ENCODE data around the gene CDC42BPA. TPM values are rescaled to one million over a fixed set of nuclear protein-coding genes. Genes with fewer than 3 reads are reported as not detected.

The CDC42BPA gene
- total RNA-seq, 1 experiment from 2014 or later, result 25.2 TPM

DNA sequence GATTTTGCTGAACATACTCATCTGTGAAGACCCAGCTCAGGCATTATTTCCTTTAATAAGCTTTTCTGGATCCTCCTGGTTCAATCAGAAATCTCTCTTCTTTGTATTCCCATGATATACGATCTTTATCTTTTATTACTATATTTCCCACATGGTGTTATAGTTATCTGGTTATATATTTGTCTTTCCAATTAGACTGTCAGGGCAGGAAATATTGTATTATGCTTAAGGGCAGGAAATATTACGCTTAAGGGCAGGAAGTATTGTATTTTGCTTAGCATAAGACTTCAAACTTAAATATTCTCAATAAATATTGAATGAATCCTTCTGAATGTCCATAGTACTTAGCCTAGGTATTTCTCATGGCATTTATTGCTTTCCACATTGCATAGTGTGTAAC, 256.0 kb downstream of the CDC42BPA start (continued):
- TF ChIP-seq, protein P1, sequence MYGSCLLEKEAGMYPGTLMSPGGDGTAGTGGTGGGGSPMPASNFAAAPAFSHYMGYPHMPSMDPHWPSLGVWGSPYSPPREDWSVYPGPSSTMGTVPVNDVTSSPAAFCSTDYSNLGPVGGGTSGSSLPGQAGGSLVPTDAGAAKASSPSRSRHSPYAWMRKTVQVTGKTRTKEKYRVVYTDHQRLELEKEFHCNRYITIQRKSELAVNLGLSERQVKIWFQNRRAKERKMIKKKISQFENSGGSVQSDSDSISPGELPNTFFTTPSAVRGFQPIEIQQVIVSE (CRISPR knock-in tag; IDR thresholded peaks at IDR 0.05; ENCODE audit: borderline replicate concordance), result no peak
- TF ChIP-seq ZBTB21 (CRISPR knock-in tag; IDR thresholded peaks at IDR 0.05; ENCODE audit: borderline replicate concordance) (no peak), SOX15 (CRISPR knock-in tag; IDR thresholded peaks at IDR 0.05) (no peak)

DNA sequence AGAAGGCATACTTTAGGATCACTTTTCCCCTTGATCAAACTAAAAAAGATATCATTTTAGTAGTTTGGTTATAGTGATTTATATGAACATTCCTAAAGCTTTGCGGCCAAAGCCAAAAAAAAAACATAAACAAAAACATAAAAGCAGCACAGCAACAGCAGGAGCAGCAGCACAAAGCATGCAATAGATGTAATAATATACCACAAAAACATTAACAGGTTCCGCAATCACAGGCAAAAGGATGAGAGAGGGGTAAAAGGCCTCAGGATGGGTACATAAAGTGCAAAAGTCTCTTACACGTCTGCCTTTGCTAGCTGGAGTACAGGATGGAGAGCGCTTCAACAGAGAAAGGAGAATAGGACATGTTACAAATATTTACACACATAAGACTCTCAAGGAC, 259.2 kb downstream of the CDC42BPA start:
- peaks cover 4% of the 10 kb centered on the region for H3K36me3 Mint-ChIP-seq
- H3K9me3 Mint-ChIP-seq, result peaks cover 4% of the 10 kb centered on the region
- CTCF ChIA-PET, result no interaction called here
- no peaks in the 10 kb centered on the region for H3K4me1 Mint-ChIP-seq
- POLR2A ChIA-PET, result no interaction called here
- no peak overlapping the region for H3K4me3 Mint-ChIP-seq
- DNase-seq (ENCODE audit: low spot score) (no peak), ATAC-seq (no peak)
- TF ChIP-seq MXD4 (CRISPR knock-in tag; IDR thresholded peaks at IDR 0.05; ENCODE audit: borderline replicate concordance) (no peak), ERG (CRISPR knock-in tag; IDR thresholded peaks at IDR 0.05) (no peak), ZMAT4 (CRISPR knock-in tag; IDR thresholded peaks at IDR 0.05) (no peak), ZNF317 (CRISPR knock-in tag; IDR thresholded peaks at IDR 0.05; ENCODE audit: borderline replicate concordance, low read depth) (no peak), TP53 (CRISPR knock-in tag; IDR thresholded peaks at IDR 0.05) (no peak), ATF6 (CRISPR knock-in tag; IDR thresholded peaks at IDR 0.05) (no peak), JAZF1 (CRISPR knock-in tag; IDR thresholded peaks at IDR 0.05) (no peak), USF1 (CRISPR knock-in tag; IDR thresholded peaks at IDR 0.05) (no peak), ESRRA (CRISPR knock-in tag; IDR thresholded peaks at IDR 0.05; ENCODE audit: borderline replicate concordance) (no peak), CREM (CRISPR knock-in tag; IDR thresholded peaks at IDR 0.05) (no peak), FOXJ3 (CRISPR knock-in tag; IDR thresholded peaks at IDR 0.05; ENCODE audit: borderline replicate concordance) (no peak), ZNF121 (CRISPR knock-in tag; IDR thresholded peaks at IDR 0.05) (no peak), GRHL2 (CRISPR knock-in tag; IDR thresholded peaks at IDR 0.05; ENCODE audit: insufficient replicate concordance, severe bottlenecking) (no peak)
- TF ChIP-seq, protein P2, sequence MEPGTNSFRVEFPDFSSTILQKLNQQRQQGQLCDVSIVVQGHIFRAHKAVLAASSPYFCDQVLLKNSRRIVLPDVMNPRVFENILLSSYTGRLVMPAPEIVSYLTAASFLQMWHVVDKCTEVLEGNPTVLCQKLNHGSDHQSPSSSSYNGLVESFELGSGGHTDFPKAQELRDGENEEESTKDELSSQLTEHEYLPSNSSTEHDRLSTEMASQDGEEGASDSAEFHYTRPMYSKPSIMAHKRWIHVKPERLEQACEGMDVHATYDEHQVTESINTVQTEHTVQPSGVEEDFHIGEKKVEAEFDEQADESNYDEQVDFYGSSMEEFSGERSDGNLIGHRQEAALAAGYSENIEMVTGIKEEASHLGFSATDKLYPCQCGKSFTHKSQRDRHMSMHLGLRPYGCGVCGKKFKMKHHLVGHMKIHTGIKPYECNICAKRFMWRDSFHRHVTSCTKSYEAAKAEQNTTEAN (CRISPR knock-in tag; IDR thresholded peaks at IDR 0.05), result no peak
- TF ChIP-seq, protein P3, sequence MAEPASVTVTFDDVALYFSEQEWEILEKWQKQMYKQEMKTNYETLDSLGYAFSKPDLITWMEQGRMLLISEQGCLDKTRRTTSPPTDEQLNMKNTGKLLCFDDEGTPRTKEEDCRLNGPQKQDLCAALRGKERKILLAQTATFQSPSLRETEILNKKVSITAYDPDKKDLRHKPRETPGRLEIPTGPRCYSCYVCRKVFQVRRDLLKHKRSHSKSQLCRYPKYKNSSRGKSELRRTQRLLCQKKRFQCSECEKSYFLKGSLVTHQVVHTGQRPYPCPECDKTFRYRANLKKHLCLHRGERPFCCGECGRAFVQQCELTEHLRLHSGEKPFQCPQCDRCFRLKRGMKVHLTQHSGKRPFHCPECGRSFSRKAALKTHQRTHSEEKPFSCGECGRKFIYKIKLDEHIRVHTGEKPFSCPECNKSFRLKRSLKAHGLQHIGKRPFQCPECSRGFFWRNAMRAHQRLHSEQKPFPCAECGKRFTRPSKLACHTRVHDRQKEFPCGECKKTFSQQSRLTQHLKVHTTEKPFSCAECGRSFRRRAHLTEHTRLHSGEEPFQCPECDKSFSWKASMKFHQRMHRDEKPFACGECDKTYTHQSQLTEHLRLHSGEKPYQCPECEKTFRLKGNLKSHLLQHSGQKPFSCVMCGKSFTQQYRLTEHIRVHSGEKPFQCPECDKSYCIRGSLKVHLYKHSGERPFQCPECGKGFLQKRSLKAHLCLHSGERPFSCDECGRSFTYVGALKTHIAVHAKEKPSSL (CRISPR knock-in tag; conservative IDR thresholded peaks at IDR 0.05), result no peak
- TF ChIP-seq, protein P4, sequence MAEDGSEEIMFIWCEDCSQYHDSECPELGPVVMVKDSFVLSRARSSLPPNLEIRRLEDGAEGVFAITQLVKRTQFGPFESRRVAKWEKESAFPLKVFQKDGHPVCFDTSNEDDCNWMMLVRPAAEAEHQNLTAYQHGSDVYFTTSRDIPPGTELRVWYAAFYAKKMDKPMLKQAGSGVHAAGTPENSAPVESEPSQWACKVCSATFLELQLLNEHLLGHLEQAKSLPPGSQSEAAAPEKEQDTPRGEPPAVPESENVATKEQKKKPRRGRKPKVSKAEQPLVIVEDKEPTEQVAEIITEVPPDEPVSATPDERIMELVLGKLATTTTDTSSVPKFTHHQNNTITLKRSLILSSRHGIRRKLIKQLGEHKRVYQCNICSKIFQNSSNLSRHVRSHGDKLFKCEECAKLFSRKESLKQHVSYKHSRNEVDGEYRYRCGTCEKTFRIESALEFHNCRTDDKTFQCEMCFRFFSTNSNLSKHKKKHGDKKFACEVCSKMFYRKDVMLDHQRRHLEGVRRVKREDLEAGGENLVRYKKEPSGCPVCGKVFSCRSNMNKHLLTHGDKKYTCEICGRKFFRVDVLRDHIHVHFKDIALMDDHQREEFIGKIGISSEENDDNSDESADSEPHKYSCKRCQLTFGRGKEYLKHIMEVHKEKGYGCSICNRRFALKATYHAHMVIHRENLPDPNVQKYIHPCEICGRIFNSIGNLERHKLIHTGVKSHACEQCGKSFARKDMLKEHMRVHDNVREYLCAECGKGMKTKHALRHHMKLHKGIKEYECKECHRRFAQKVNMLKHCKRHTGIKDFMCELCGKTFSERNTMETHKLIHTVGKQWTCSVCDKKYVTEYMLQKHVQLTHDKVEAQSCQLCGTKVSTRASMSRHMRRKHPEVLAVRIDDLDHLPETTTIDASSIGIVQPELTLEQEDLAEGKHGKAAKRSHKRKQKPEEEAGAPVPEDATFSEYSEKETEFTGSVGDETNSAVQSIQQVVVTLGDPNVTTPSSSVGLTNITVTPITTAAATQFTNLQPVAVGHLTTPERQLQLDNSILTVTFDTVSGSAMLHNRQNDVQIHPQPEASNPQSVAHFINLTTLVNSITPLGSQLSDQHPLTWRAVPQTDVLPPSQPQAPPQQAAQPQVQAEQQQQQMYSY (CRISPR knock-in tag; IDR thresholded peaks at IDR 0.05), result no peak
- TF ChIP-seq, protein P5, sequence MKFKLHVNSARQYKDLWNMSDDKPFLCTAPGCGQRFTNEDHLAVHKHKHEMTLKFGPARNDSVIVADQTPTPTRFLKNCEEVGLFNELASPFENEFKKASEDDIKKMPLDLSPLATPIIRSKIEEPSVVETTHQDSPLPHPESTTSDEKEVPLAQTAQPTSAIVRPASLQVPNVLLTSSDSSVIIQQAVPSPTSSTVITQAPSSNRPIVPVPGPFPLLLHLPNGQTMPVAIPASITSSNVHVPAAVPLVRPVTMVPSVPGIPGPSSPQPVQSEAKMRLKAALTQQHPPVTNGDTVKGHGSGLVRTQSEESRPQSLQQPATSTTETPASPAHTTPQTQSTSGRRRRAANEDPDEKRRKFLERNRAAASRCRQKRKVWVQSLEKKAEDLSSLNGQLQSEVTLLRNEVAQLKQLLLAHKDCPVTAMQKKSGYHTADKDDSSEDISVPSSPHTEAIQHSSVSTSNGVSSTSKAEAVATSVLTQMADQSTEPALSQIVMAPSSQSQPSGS (CRISPR knock-in tag; IDR thresholded peaks at IDR 0.05; ENCODE audit: borderline replicate concordance, low read depth), result no peak
- no peak overlapping the region for H3K27ac Mint-ChIP-seq
- H3K27me3 Mint-ChIP-seq (ENCODE audit: low read depth), result no peaks in the 10 kb centered on the region
